Measurements from ENCODE around the gene KDM5C. TPM values are rescaled to one million over a fixed set of nuclear protein-coding genes. Genes with fewer than 3 reads are reported as not detected.

The KDM5C gene
- total RNA-seq (2021) (133 and 142 TPM in 2 replicates), Bru-seq, nascent RNA (percentile 88 among the genes with signal in this experiment), BruChase-seq, experiment 1, labeled RNA remaining after a 2-hour chase (percentile 87 among the genes with signal in this experiment), BruChase-seq, experiment 2, labeled RNA remaining after a 6-hour chase (percentile 95 among the genes with signal in this experiment)
- long read RNA-seq, full-length matches to known transcripts: 4 of 31 reads
- long read RNA-seq, partial matches to known transcripts: 15 of 31 reads
- long read RNA-seq, other reads (novel, unspliced or antisense): 12 of 31 reads

GRCh38 chrX:53224860-53225797, at the start of gene KDM5C:
TSS of gene KDM5C (minus strand) at chrX:53225207. CDS start at chrX:53224889, 318 bp downstream.
- Histone ChIP-seq H4K20me1 (ENCODE audit: insufficient read depth) (peaks cover 10% of the 10 kb centered on the region; the same call in 1 of the 2 replicates), H3K9me2 (ENCODE audit: insufficient read depth) (no peaks in the 10 kb centered on the region), H3F3A (ENCODE audit: insufficient read depth, low read depth) (no peaks in the 10 kb centered on the region), H3K4me1 (replicated peaks; ENCODE audit: insufficient read depth) (peaks cover 10% of the 10 kb centered on the region; the same call in 1 of the 2 replicates), H3K27me3 (ENCODE audit: insufficient read depth, low read depth) (no peaks in the 10 kb centered on the region), H3K4me2 (peak within 1 kb of the TSS; percentile 80), H3K9me3 (ENCODE audit: insufficient read depth, low read depth) (no peaks in the 10 kb centered on the region), H3K4me3 (peak within 1 kb of the TSS; percentile 61), H3K27ac (peak within 1 kb of the TSS; percentile 78), H2AFZ (peak within 1 kb of the TSS; percentile 73), H3K36me3 (ENCODE audit: low read depth) (no peaks in the 10 kb centered on the region), H3K79me2 (ENCODE audit: low read depth) (peaks cover 37% of the 10 kb centered on the region)
- intact Hi-C loops (cut with micrococcal nuclease; ENCODE audit: unreplicated experiment): loop anchor here (1.0 kb wide), 1 partner anchor 56 kb away; the partner anchor contains the start of gene IQSEC2
- ChIA-PET CTCF (interaction anchor here (1.0 kb wide), 1 partner anchor 14 kb away, joined by 4 read pairs; no protein-coding TSS in a partner anchor), POLR2A (ENCODE audit: unreplicated experiment) (interaction anchor here (0.6 to 1.2 kb wide), 12 partner anchors 12 to 392 kb away, joined by 3 to 12 read pairs (median 4); partner anchors contain the start of gene IQSEC2)
- DNase-seq: peak; percentile 68 to 88
- BruUV-seq (replicated peaks): no TSS peak
- no peak for TF ChIP-seq EZH2 (IDR thresholded peaks at IDR 0.05; ENCODE audit: low read depth)
- TF ChIP-seq, protein P1, sequence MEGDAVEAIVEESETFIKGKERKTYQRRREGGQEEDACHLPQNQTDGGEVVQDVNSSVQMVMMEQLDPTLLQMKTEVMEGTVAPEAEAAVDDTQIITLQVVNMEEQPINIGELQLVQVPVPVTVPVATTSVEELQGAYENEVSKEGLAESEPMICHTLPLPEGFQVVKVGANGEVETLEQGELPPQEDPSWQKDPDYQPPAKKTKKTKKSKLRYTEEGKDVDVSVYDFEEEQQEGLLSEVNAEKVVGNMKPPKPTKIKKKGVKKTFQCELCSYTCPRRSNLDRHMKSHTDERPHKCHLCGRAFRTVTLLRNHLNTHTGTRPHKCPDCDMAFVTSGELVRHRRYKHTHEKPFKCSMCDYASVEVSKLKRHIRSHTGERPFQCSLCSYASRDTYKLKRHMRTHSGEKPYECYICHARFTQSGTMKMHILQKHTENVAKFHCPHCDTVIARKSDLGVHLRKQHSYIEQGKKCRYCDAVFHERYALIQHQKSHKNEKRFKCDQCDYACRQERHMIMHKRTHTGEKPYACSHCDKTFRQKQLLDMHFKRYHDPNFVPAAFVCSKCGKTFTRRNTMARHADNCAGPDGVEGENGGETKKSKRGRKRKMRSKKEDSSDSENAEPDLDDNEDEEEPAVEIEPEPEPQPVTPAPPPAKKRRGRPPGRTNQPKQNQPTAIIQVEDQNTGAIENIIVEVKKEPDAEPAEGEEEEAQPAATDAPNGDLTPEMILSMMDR (conservative IDR thresholded peaks at IDR 0.05): no peak

DNA sequence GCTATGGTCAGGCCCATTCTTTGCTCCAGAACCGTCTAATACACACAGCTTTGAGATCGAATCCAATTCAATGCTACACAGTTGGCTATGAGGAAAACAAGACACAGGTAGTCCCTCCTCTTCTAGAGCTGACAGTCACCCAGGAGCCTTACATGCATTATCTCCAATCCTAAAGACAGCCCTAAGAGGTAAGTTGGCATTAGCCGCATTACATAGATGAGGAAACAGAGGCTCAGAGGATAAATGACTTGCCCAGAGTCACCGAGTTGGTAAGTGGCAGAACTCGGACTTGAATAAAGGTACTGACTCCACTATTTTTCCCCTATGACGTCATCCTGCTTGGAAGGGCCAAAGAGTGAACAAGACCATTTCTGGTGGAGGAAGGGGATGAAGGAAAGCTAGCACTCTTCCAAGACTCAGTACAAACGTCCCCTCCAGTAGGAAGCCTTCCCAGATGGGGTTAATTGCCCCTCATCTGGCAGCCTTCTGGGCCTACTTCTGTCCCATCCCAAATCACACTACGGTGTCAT, 47.9 kb upstream of the KDM5C start:
- no peak overlapping the region for H3K4me3 ChIP-seq
- no peak overlapping the region for H3K4me2 ChIP-seq
- DNase-seq: no peak
- H3K9me2 ChIP-seq (ENCODE audit: insufficient read depth): no peaks in the 10 kb centered on the region
- POLR2A ChIA-PET (ENCODE audit: unreplicated experiment): no interaction called here
- H3K27me3 ChIP-seq (ENCODE audit: insufficient read depth, low read depth): no peaks in the 10 kb centered on the region
- H3K9me3 ChIP-seq (ENCODE audit: insufficient read depth, low read depth): no peaks in the 10 kb centered on the region
- H3K79me2 ChIP-seq (ENCODE audit: low read depth): no peaks in the 10 kb centered on the region
- no peak overlapping the region for H2AFZ ChIP-seq
- no peak for TF ChIP-seq EZH2 (IDR thresholded peaks at IDR 0.05; ENCODE audit: low read depth)
- TF ChIP-seq, protein P1 (conservative IDR thresholded peaks at IDR 0.05): no peak
- H3F3A ChIP-seq (ENCODE audit: insufficient read depth, low read depth): no peaks in the 10 kb centered on the region
- no peaks in the 10 kb centered on the region for H3K36me3 ChIP-seq (ENCODE audit: low read depth)
- H3K27ac ChIP-seq: no peak overlapping the region
- no peaks in the 10 kb centered on the region for H4K20me1 ChIP-seq (ENCODE audit: insufficient read depth)
- no TSS peak for BruUV-seq (replicated peaks)
- CTCF ChIA-PET: no interaction called here
- 0 out of 2 replicates have a peak, but pooled peaks cover under 1% of the 10 kb centered on the region for H3K4me1 ChIP-seq (replicated peaks; ENCODE audit: insufficient read depth)
- intact Hi-C loops (cut with micrococcal nuclease; ENCODE audit: unreplicated experiment): no loop called here

GRCh38 chrX:53269536-53270107, 44.6 kb upstream of the KDM5C start:
- no peaks in the 10 kb centered on the region for H3K9me2 ChIP-seq (ENCODE audit: insufficient read depth)
- no peak overlapping the region for H3K4me3 ChIP-seq
- no peaks in the 10 kb centered on the region for H3K27me3 ChIP-seq (ENCODE audit: insufficient read depth, low read depth)
- H3K4me1 ChIP-seq (replicated peaks; ENCODE audit: insufficient read depth): peaks cover 31% of the 10 kb centered on the region
- no peaks in the 10 kb centered on the region for H3K36me3 ChIP-seq (ENCODE audit: low read depth)
- no peaks in the 10 kb centered on the region for H3K9me3 ChIP-seq (ENCODE audit: insufficient read depth, low read depth)
- no peaks in the 10 kb centered on the region for H3K79me2 ChIP-seq (ENCODE audit: low read depth)
- H3K4me2 ChIP-seq: no peak overlapping the region
- CTCF ChIA-PET: no interaction called here
- no peak overlapping the region for H2AFZ ChIP-seq
- TF ChIP-seq, protein P1 (conservative IDR thresholded peaks at IDR 0.05): no peak
- no peak for TF ChIP-seq EZH2 (IDR thresholded peaks at IDR 0.05; ENCODE audit: low read depth)
- POLR2A ChIA-PET (ENCODE audit: unreplicated experiment): interaction anchor here (0.6 kb wide), 1 partner anchor 44 kb away, joined by 9 read pairs; no protein-coding TSS in a partner anchor
- H4K20me1 ChIP-seq (ENCODE audit: insufficient read depth): no peaks in the 10 kb centered on the region
- H3K27ac ChIP-seq: no peak overlapping the region
- H3F3A ChIP-seq (ENCODE audit: insufficient read depth, low read depth): 0 out of 2 replicates have a peak, but pooled peaks cover 3% of the 10 kb centered on the region
- DNase-seq: no peak
- no TSS peak for BruUV-seq (replicated peaks)
- intact Hi-C loops (cut with micrococcal nuclease; ENCODE audit: unreplicated experiment): no loop called here
